OCI-LY3 (cell line): ENCODE results near the gene MSMP.

Source experiments
- EZH2phosphoT487 ChIP-seq: fragments of 200-600 bp; shearing (Covaris generic); IDR thresholded peaks from 2 replicates; pipeline ENCODE4 v1.6.1; 2018; ENCODE audit warnings: antibody characterized with exemption, mixed run types, low read depth
- TF ChIP-seq, protein P1 (sequence below): fragments of 200-600, 300-600 bp; sonication (generic); IDR thresholded peaks from 2 replicates; pipeline ENCODE4 v1.5.1; 2014; ENCODE audit warnings: antibody characterized with exemption, low read length, low read depth

DNA sequence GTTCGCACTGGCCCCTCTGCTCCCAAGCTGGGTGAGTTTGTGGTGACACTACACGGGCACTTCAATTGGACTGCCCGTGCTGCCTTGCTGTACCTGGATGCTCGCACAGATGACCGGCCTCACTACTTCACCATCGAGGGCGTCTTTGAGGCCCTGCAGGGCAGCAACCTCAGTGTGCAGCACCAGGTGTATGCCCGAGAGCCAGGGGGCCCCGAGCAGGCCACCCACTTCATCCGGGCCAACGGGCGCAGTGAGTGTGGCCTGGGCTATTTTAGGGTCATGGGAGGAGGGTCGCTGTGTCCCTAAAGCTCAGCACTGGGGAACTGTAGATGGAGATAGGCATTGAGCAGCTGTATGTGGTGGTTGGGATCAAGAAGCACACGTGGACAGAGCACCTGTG lies 38.8 kb upstream of the MSMP start:
- TF ChIP-seq, protein P1, sequence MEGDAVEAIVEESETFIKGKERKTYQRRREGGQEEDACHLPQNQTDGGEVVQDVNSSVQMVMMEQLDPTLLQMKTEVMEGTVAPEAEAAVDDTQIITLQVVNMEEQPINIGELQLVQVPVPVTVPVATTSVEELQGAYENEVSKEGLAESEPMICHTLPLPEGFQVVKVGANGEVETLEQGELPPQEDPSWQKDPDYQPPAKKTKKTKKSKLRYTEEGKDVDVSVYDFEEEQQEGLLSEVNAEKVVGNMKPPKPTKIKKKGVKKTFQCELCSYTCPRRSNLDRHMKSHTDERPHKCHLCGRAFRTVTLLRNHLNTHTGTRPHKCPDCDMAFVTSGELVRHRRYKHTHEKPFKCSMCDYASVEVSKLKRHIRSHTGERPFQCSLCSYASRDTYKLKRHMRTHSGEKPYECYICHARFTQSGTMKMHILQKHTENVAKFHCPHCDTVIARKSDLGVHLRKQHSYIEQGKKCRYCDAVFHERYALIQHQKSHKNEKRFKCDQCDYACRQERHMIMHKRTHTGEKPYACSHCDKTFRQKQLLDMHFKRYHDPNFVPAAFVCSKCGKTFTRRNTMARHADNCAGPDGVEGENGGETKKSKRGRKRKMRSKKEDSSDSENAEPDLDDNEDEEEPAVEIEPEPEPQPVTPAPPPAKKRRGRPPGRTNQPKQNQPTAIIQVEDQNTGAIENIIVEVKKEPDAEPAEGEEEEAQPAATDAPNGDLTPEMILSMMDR: no peak
- no peak for TF ChIP-seq EZH2phosphoT487
